Mesodermal cell (in vitro differentiated cells): ENCODE results near the gene PCGF1.

Source experiments
- H3K27ac ChIP-seq: 2 replicates; pipeline ENCODE4 v1.7.0; 2013; ENCODE audit warnings: mild to moderate bottlenecking, low read depth, low read length, moderate library complexity; ENCODE audit not compliant: severe bottlenecking
- H3K36me3 ChIP-seq: 2 replicates; pipeline ENCODE4 v1.7.1; 2013; ENCODE audit warnings: mild to moderate bottlenecking, low read length, moderate library complexity; ENCODE audit not compliant: control insufficient read depth, insufficient read depth
- H3K4me1 ChIP-seq: one replicate; pipeline ENCODE4 v1.7.1; 2013; ENCODE audit warnings: mild to moderate bottlenecking, low read length; ENCODE audit not compliant: insufficient read depth, control insufficient read depth, poor library complexity, severe bottlenecking
- H3K4me3 ChIP-seq: 2 replicates; pipeline ENCODE4 v1.7.0; 2013; ENCODE audit warnings: low read length, control low read depth, mild to moderate bottlenecking; ENCODE audit not compliant: insufficient read depth, poor library complexity, severe bottlenecking; ENCODE audit errors: extremely low read depth
- H3K9me3 ChIP-seq: 2 replicates; pipeline ENCODE4 v1.7.1; 2013; ENCODE audit warnings: mild to moderate bottlenecking, low read length, moderate library complexity; ENCODE audit not compliant: control insufficient read depth
- WGBS, 2 experiments: methylation state at CpG; one replicate each; pipeline ENCODE4 v1.1.5; 2013; ENCODE audit warnings: missing lambda C conversion rate in 2 of 2; ENCODE audit not compliant: insufficient coverage in 2 of 2; 5-methylcytosine and 5-hydroxymethylcytosine counted together

The PCGF1 gene

GRCh38 chr2:74527741-74528140 is 20.2 kb upstream of the PCGF1 start:
- 95 to 98% methylated on average over 6 to 7 of the region's 9 CpGs for WGBS, 2 experiments
- Histone ChIP-seq H3K4me1 (peaks cover 12% of the 10 kb centered on the region), H3K9me3 (no peaks in the 10 kb centered on the region), H3K27ac (no peak overlapping the region), H3K36me3 (peaks cover 52% of the 10 kb centered on the region), H3K4me3 (peak overlapping the region; percentile 98)

DNA sequence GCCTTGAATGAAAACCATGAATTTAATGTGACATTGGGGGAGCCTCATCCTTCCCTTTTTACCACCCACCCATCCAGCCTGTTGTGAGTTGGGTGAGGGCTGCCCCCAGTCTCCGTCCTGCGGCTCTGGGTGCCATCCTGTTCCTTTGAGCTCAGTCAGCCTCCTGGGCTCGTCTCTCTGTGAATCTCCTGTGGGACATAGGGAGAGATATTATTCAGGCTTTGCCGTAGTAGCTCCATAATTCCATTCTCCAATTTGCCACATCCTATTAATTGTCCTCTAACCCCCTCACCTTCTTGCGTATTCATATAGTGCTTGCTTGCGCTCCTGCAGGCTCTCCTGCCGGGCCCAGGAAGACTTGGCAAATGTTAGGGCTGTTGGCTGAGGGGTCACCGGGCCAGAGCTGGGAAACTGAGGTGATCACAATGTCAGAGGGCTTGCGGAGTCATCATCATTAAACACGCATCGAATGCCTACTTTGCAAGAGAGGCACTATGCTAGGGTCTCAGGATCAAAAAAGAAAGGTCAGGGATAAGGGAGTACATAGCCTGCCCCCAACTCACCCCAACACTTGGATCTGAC is 19.2 kb upstream of the PCGF1 start:
- peaks cover 47% of the 10 kb centered on the region for H3K36me3 ChIP-seq
- WGBS, 2 experiments = 98 to 100% methylated on average over 5 to 8 of the region's 11 CpGs
- no peaks in the 10 kb centered on the region for H3K9me3 ChIP-seq
- H3K27ac ChIP-seq = no peak overlapping the region
- no peak overlapping the region for H3K4me3 ChIP-seq
- peaks cover 12% of the 10 kb centered on the region for H3K4me1 ChIP-seq

- Histone ChIP-seq H3K9me3 (no peaks in the 10 kb centered on the region), H3K27ac (no peak within 1 kb of the TSS), H3K4me3 (no peak within 1 kb of the TSS), H3K4me1 (peaks cover 11% of the 10 kb centered on the region), H3K36me3 (peaks cover 40% of the 10 kb centered on the region)
- WGBS, 2 experiments = 94 to 96% methylated on average over 8 to 9 of the region's 11 CpGs
Observed at GRCh38 chr2:74525717-74526648, 18.5 kb upstream of the PCGF1 start, which contains the start of gene DQX1. Gene DQX1, minus strand, starts transcription at chr2:74526231. Its CDS starts 502 bp downstream, at chr2:74525729.

DNA sequence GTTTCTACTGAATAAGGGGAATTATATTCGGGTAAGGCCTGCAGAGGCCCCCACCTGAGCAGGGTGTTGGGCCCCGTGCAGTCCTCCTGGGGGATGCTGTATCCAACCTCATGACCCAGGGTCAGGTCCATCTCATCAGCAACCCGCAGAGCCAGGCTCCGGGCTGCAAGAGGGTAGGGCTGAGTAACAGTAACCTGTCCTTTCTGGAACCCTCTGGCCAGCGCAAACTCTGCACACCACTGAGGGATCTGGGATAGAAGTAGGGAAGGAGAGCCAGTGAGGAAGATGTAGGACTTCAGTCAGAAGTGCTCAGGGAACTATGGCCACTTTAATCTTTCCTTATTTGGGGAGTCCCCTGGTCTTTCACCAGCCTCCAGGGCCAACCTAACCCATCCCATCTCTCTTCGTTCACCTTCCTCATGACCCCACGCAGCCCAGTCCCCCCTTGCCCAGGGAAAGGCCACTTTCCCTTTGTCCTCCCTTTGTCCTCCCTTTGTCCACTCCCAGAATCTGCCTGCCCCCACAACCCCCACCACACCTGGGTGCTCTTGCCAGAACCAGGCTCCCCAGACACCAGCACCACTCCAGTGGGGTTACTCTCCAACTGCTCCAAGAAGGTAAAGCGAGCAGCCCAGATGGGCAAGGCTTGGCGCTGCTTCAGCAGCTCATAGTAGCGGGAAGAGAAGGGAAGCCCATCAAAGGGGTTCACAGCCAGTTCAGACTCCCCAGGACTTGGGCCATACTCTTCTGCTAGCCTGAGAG is 17.6 kb upstream of the PCGF1 start:
- no peak overlapping the region for H3K4me3 ChIP-seq
- peaks cover 38% of the 10 kb centered on the region for H3K36me3 ChIP-seq
- H3K4me1 ChIP-seq = peaks cover 8% of the 10 kb centered on the region
- H3K9me3 ChIP-seq = no peaks in the 10 kb centered on the region
- WGBS, 2 experiments = 92 to 97% methylated on average over 8 of the region's 10 CpGs
- no peak overlapping the region for H3K27ac ChIP-seq

DNA sequence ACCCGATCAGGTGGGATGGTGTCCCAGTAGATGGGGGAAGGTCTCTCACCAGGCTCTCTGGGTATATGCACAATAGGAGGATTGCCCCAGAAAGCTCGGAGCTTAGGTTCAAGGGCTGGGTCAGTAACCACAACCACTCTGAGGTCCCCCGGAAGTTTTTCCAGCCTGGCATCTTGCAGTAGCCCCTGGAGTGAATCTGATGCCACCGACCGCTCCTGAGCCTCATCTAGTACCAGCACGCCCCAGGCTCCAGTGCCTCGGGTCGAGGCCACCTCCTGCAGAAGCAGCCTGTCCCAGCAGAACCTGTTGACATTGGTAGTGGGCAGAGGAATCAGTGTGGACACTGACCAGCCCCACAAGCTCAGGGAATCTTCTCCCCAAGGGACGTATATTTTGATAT is 16.5 kb upstream of the PCGF1 start:
- 93 to 95% methylated on average over 9 of the region's 9 CpGs for WGBS, 2 experiments
- Histone ChIP-seq H3K9me3 (no peaks in the 10 kb centered on the region), H3K4me3 (no peak overlapping the region), H3K27ac (no peak overlapping the region), H3K4me1 (peaks cover 8% of the 10 kb centered on the region), H3K36me3 (peaks cover 38% of the 10 kb centered on the region)

DNA sequence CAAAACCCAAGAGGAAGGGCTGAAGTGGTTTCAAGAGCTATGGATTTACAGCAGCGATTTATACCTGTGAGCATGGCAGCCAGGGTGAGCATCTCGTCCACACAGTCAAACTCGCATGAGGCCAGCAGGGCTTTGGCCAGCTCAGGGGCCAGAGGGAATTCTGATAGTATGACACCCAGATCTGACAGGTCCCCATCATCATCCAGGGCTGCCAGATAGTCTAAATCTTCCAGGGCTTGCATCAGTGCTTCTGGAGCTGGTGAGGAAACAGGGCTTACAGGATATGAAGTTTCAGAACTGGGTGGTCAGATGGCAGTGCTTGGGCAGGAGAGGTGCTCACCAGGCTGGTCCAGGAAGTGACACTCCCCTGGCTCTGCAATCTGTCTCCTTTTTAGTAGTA is 15.0 kb upstream of the PCGF1 start:
- 69 to 88% methylated on average over 3 of the region's 3 CpGs for WGBS, 2 experiments
- no peaks in the 10 kb centered on the region for H3K4me1 ChIP-seq
- no peak overlapping the region for H3K4me3 ChIP-seq
- no peak overlapping the region for H3K27ac ChIP-seq
- H3K36me3 ChIP-seq = peaks cover 26% of the 10 kb centered on the region
- H3K9me3 ChIP-seq = no peaks in the 10 kb centered on the region

GRCh38 chr2:74516650-74517049 is 9.2 kb upstream of the PCGF1 start:
- 87 to 91% methylated on average over 13 of the region's 13 CpGs for WGBS, 2 experiments
- Histone ChIP-seq H3K36me3 (no peaks in the 10 kb centered on the region), H3K27ac (no peak overlapping the region), H3K9me3 (no peaks in the 10 kb centered on the region), H3K4me1 (peaks cover 10% of the 10 kb centered on the region), H3K4me3 (no peak overlapping the region)

GRCh38 chr2:74515981-74516633 is 8.6 kb upstream of the PCGF1 start:
- Histone ChIP-seq H3K36me3 (no peaks in the 10 kb centered on the region), H3K4me3 (peak overlapping the region; percentile 12), H3K4me1 (peaks cover 10% of the 10 kb centered on the region), H3K9me3 (no peaks in the 10 kb centered on the region), H3K27ac (no peak overlapping the region)
- WGBS, 2 experiments = 10 to 11% methylated on average over 59 to 66 of the region's 72 CpGs

GRCh38 chr2:74515271-74515980 is 7.9 kb upstream of the PCGF1 start:
- WGBS, 2 experiments = 4 to 7% methylated on average over 44 to 52 of the region's 60 CpGs
- peaks cover 10% of the 10 kb centered on the region for H3K4me1 ChIP-seq
- no peak overlapping the region for H3K4me3 ChIP-seq
- H3K9me3 ChIP-seq = no peaks in the 10 kb centered on the region
- H3K36me3 ChIP-seq = no peaks in the 10 kb centered on the region
- H3K27ac ChIP-seq = no peak overlapping the region
